Measurements from ENCODE around the gene RIBC2.

GRCh38 chr22:45448431-45448830 lies 34.9 kb downstream of the RIBC2 start:
- TF ChIP-seq POLR2A (IDR thresholded peaks at IDR 0.05; ENCODE audit: low read length) (no peak), GATA1 (IDR thresholded peaks at IDR 0.05; ENCODE audit: low read depth, low read length) (no peak)

Measured in erythroblast (primary cell).